WERI-Rb-1 (cell line): ENCODE results near the gene SPRY4.
"Not testable (repeated sequence)": the region's sequence is repeated elsewhere in the genome, so short reads cannot be mapped to it uniquely, and the experiment has no call there.

Source experiments
- DNase-seq: peaks from one replicate; pipeline ENCODE4 v3.0.0-alpha.2; 2020
- H3K27ac ChIP-seq: fragments of 250-450 bp; sonication (Bioruptor Pico); 2 replicates; pipeline ENCODE4 v1.5.1; 2020; ENCODE audit warnings: mild to moderate bottlenecking, moderate library complexity
- H3K27me3 ChIP-seq: fragments of 250-450 bp; sonication (Bioruptor Pico); 2 replicates; pipeline ENCODE4 v1.5.1; 2021; ENCODE audit warnings: mild to moderate bottlenecking, low read depth, moderate library complexity; ENCODE audit not compliant: insufficient read depth, severe bottlenecking
- H3K36me3 ChIP-seq: fragments of 250-450 bp; sonication (Bioruptor Pico); 2 replicates; pipeline ENCODE4 v1.5.1; 2020; ENCODE audit warnings: mild to moderate bottlenecking, moderate library complexity
- H3K4me3 ChIP-seq: 2 replicates; pipeline ENCODE4 v1.5.1; 2011; ENCODE audit warnings: low read depth, mild to moderate bottlenecking, control low read depth, low read length
- H3K9me3 ChIP-seq: fragments of 250-450 bp; sonication (Bioruptor Pico); 2 replicates; pipeline ENCODE4 v1.5.1; 2021; ENCODE audit warnings: mild to moderate bottlenecking, moderate library complexity; ENCODE audit not compliant: severe bottlenecking
- CTCF ChIP-seq: IDR thresholded peaks from 2 replicates; pipeline ENCODE4 v1.5.1; 2011; ENCODE audit warnings: low read depth, mild to moderate bottlenecking, control low read depth, inconsistent platforms, low read length

Gene SPRY4

GRCh38 chr5:142324871-142325724, at the start of gene SPRY4:
Gene SPRY4 (minus strand): TSS chr5:142325021. CDS start chr5:142315108, 9,913 bp downstream.
- H3K4me3 ChIP-seq = peak within 1 kb of the TSS; percentile 55
- peaks cover 8% of the 10 kb centered on the region for H3K27me3 ChIP-seq
- no peaks in the 10 kb centered on the region for H3K36me3 ChIP-seq
- H3K27ac ChIP-seq = peak within 1 kb of the TSS; percentile 77
- no peaks in the 10 kb centered on the region for H3K9me3 ChIP-seq
- peak; percentile 97 for DNase-seq
- TF ChIP-seq CTCF = 0 out of 2 replicates have a peak, but pooled peaks have one; percentile 4

- TF ChIP-seq CTCF = no peak
- no peak overlapping the region for H3K27ac ChIP-seq
- no peaks in the 10 kb centered on the region for H3K27me3 ChIP-seq
- H3K4me3 ChIP-seq = no peak overlapping the region
- DNase-seq = no peak
- no peaks in the 10 kb centered on the region for H3K36me3 ChIP-seq
- no peaks in the 10 kb centered on the region for H3K9me3 ChIP-seq
These were observed 43.7 kb upstream of the SPRY4 start for GRCh38 chr5:142368529-142368928.

GRCh38 chr5:142366007-142366406, 41.2 kb upstream of the SPRY4 start:
- Histone ChIP-seq H3K9me3 (no peaks in the 10 kb centered on the region), H3K4me3 (no peak overlapping the region), H3K27me3 (no peaks in the 10 kb centered on the region), H3K36me3 (no peaks in the 10 kb centered on the region), H3K27ac (no peak overlapping the region)
- no peak for TF ChIP-seq CTCF
- no peak for DNase-seq

- TF ChIP-seq CTCF = no peak
- peak; percentile 65 for DNase-seq
- Histone ChIP-seq H3K9me3 (no peaks in the 10 kb centered on the region), H3K36me3 (no peaks in the 10 kb centered on the region), H3K27me3 (no peaks in the 10 kb centered on the region), H3K27ac (peak overlapping the region; percentile 49), H3K4me3 (no peak overlapping the region)
These were observed 39.7 kb upstream of the SPRY4 start for GRCh38 chr5:142364251-142365145.

- H3K9me3 ChIP-seq = no peaks in the 10 kb centered on the region
- H3K4me3 ChIP-seq = no peak overlapping the region
- no peak for TF ChIP-seq CTCF
- H3K27ac ChIP-seq = no peak overlapping the region
- H3K27me3 ChIP-seq = no peaks in the 10 kb centered on the region
- DNase-seq = no peak
- no peaks in the 10 kb centered on the region for H3K36me3 ChIP-seq
These were observed 38.8 kb upstream of the SPRY4 start for GRCh38 chr5:142363619-142363963.

- not testable (repeated sequence) for H3K36me3 ChIP-seq, H3K27me3 ChIP-seq, H3K9me3 ChIP-seq, H3K4me3 ChIP-seq
- DNase-seq = peak; percentile 24
- peak overlapping the region; percentile 86 for H3K27ac ChIP-seq
These were observed 37.4 kb upstream of the SPRY4 start for GRCh38 chr5:142362193-142362592.
